Middle frontal gyrus (tissue), 1 donor: ENCODE data around the gene DLEC1.

ENCODE experiments used
- DNase-seq: peaks from one replicate; pipeline ENCODE4 v3.0.0-alpha.2; 2015; ENCODE audit warnings: low spot score; ENCODE audit errors: extremely low spot score

The DLEC1 gene

GRCh38 chr3:38108649-38109579 is 69.9 kb downstream of the DLEC1 start:
- no peak for DNase-seq

GRCh38 chr3:38109580-38110313 is 70.7 kb downstream of the DLEC1 start:
- DNase-seq = no peak

- no peak for DNase-seq
These were observed 71.5 kb downstream of the DLEC1 start for GRCh38 chr3:38110314-38111050.

- DNase-seq = no peak
These were observed 72.2 kb downstream of the DLEC1 start for GRCh38 chr3:38111201-38111600.

GRCh38 chr3:38111696-38112377 is 72.8 kb downstream of the DLEC1 start:
- DNase-seq = no peak

- DNase-seq = no peak
These were observed 73.4 kb downstream of the DLEC1 start for GRCh38 chr3:38112378-38112761.

- DNase-seq = no peak
These were observed 75.3 kb downstream of the DLEC1 start for GRCh38 chr3:38114052-38114874.

- DNase-seq = no peak
These were observed 76.1 kb downstream of the DLEC1 start for GRCh38 chr3:38114875-38115644.

GRCh38 chr3:38115645-38116427 is 76.8 kb downstream of the DLEC1 start:
- no peak for DNase-seq

- no peak for DNase-seq
These were observed 77.6 kb downstream of the DLEC1 start for GRCh38 chr3:38116471-38117162.

- DNase-seq = no peak
These were observed 78.2 kb downstream of the DLEC1 start for GRCh38 chr3:38117163-38117716.

- no peak for DNase-seq
These were observed 78.9 kb downstream of the DLEC1 start for GRCh38 chr3:38117748-38118420.

GRCh38 chr3:38118421-38119247 is 79.6 kb downstream of the DLEC1 start:
- DNase-seq = no peak

GRCh38 chr3:38119248-38119544 is 80.2 kb downstream of the DLEC1 start:
- no peak for DNase-seq

GRCh38 chr3:38119821-38120692 is 81.0 kb downstream of the DLEC1 start:
- no peak for DNase-seq
